NCI-H2171 treated with DMSO at 0.1 percent for 48 hours (cell line): ENCODE results near the gene SMC3.

ENCODE experiments used
- DNase-seq: peaks from one replicate; lab custom pipeline; 2025; lab: John Stamatoyannopoulos, UW

Gene SMC3

DNA sequence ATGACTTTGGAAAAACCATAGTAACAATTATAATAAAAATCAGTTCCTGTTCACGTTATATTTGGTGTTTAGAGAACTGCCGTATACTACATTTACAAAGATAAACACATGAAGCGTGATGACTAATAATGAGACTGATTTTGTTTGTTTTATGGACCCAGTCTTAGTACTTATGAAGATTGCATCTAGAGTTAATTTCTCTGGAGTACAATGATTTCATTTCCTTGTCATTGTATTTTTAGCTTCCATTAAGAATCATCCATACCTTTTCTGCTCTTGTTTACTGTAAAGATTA, 79.6 kb downstream of the SMC3 start:
- no peak for DNase-seq

DNA sequence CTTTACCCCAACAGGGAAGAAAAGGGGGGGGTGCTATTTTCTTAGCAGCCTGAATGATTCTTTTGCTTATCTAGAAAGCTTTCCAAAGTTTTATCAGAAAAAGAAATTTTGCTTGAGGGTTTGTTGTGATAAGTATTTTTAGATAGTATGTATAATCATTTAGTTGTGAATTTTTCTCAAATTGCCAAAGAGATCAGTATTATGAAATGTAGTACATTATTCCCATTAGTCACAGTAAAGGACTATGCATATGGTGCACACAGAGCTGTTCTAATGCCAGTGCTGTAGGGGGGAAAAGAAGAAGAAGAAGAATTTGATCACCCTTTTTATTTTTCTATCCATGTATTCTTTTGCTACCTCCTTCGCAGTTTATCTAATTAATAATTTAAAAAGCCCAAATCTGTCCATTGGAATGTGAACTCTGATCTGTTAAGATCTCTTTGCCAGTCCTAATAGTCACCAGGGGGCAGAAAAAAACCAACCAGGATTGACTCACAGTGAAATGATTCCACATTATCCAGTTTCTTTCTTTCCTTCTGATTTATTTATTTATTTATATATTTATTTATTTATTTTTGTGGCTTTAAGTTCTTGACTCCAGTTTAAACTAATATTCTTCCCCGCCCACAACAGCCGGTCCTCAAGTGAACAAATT, 81.3 kb downstream of the SMC3 start:
- no peak for DNase-seq

DNA sequence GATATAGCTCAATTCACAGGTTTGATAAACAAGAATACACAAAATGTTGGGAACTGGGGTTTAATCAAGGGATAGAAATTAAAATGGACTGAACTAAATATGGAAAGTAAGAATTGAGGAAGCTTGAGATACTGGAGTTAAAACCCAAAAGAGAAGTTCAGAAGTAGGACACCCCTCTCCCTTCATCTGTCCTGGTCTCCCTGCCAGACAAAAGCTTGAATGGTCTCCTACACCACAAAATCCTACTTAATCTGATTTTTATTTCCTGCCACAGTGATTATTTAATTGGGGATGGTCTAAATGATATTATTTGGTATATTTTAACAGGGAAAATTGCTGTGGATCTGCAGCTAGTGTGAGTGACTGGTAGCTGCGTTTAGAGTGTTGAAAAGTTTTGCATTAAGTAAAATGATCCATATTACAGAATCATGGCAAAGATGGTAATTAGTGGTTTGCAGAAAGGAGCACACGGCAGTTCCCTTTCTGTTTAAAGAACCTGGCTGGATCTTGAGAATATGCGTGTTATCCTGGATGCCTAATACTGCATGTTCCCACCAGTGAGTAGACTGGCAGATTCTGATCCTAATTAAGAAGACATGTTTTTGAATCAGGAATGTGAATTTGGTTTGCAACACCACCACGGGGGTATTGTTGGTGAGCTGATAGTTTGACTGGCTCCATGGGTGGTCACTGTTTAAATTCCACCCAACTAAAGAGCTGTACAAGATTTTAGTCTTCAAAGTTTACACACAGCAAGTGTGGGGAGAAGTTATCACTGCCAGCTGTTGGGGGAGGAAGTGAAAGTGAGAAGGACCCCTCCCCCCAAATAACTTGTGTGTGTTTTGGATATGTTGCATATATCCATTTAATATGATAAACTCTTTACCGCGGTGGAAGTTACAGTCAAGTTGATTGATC, 82.1 kb downstream of the SMC3 start:
- no peak for DNase-seq

DNA sequence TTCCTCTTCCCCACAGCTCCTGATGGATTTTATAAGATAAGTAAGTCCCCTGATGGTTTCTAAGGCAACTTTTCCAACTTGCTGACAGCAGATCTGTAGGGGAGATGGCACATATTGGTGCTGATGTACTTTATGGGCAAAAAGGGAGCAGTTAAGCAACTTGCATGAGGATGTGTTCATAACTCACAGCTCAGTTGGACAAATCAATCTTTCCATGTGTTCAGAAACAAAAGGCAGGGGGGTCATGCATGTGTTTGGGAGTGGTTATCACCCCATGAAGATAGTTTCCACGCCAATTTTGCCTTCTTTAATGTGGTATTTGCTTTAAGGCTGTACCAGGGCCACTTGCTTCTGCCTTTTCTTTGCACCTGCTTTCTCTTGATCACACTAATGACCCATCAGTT, 82.8 kb downstream of the SMC3 start:
- DNase-seq: no peak

DNA sequence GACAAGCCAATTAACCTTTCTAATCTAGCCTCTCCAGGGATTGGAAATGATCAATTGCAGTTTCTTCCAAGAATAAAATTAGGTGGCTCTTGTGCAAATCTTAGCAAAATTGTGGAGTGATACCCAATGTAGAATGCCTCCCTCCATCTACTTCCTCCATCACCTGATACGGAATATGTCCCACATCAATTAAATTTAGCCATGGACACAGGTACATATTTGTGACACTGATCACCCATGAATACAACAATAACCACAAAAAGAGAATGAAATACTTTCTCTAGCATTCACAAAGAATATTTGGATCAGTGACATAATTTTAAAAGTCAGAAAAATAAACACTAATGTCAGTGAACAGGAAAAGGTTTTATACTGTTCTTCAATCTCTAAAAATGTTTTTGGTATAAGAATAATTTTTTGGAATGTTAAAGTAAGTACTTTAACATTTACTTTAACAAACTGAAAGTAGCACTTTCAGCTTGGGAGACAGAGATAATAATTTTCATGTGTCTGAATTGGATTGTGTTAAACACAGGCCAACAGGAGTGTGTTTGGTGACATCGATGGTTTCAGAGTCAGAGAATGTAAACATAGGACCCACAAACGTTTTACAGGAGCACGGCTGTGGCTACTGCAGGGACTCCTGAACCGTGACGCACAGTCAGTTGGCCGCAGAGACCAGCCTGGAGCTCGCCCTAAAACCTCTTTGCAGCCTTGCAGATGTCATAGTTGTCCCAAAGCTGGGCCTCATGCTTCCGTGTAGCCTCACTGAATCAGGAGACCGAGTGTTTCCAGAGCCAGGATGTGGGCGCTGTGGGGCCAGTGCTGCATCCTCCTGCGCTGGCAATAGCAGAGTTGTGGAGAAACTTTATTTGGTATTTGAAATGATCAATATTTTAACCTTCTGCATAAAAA, 83.8 kb downstream of the SMC3 start:
- no peak for DNase-seq

DNA sequence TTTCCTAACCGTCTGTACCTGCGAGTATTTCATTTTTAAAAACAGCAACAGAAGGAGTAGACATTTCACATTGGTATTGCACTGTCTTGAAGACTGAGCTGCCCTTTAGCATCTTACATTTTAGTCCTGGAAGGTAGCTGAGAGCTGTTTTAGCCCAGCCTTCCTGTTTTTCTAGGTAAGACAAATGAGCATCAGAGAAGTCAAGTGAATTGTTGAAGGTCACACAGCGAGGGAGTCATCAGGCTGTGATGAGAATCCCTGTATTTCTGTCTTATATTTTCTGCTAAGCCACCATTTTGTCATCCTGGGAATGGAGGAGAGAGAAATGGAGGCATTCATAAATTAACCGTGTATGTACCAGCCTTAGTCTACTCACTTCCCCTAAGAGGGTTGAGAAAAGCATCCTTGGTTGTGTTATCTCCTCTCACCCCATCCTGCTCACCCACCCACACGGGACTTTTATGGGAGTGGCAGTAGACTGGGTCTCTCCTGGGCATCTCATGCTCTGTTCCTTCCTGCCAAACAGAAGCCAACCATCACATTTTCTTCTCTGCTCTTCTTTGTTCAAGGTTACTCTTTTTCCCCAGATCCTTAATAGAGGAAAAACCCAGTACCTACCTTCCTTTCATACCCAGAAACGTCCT, 85.1 kb downstream of the SMC3 start:
- DNase-seq: no peak
